ENCODE measurements around the gene CDC42EP4. TPM values are rescaled to one million over a fixed set of nuclear protein-coding genes. Genes with fewer than 3 reads are reported as not detected.

The CDC42EP4 gene
- total RNA-seq, 4 donors from 2014 or later = 93.3 to 121 (median 117) TPM

DNA sequence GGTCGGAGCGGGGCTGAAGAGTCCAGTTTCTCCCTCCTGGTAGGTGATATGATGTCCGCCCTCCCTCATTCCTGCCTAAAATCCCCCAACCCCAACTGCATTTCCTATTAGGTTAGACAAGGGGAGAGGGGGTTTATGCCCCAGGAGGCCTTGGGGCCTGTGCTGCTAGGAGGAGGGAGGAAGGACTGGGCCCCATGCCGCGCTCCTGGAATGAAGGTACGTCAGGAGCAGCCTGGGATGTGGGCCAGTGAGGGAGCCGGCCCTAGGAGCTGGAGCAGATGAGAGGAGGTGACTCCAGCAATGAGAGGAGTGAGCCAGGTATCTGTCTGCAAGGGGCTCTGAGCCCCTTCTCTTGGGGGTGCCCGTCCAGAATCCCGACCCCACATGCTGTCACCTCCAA, 46.9 kb upstream of the CDC42EP4 start:
- 87 to 92% methylated on average over 7 to 9 of the region's 9 CpGs for WGBS, 2 donors
- no peak for DNase-seq (ENCODE audit: low spot score in 2 of 2)
- Histone ChIP-seq H3K4me1 (peaks cover 0 to 16% (median 6%) of the 10 kb centered on the region in 4 donors), H3K4me3 (no peak overlapping the region), H3K9me3 (no peaks in the 10 kb centered on the region), H3K27me3 (no peaks in the 10 kb centered on the region), H3K27ac (no peak overlapping the region), H3K36me3 (no peaks in the 10 kb centered on the region)
- TF ChIP-seq, protein P1, sequence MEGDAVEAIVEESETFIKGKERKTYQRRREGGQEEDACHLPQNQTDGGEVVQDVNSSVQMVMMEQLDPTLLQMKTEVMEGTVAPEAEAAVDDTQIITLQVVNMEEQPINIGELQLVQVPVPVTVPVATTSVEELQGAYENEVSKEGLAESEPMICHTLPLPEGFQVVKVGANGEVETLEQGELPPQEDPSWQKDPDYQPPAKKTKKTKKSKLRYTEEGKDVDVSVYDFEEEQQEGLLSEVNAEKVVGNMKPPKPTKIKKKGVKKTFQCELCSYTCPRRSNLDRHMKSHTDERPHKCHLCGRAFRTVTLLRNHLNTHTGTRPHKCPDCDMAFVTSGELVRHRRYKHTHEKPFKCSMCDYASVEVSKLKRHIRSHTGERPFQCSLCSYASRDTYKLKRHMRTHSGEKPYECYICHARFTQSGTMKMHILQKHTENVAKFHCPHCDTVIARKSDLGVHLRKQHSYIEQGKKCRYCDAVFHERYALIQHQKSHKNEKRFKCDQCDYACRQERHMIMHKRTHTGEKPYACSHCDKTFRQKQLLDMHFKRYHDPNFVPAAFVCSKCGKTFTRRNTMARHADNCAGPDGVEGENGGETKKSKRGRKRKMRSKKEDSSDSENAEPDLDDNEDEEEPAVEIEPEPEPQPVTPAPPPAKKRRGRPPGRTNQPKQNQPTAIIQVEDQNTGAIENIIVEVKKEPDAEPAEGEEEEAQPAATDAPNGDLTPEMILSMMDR (IDR thresholded peaks at IDR 0.05) = no peak
- TF ChIP-seq EP300 (IDR thresholded peaks at IDR 0.05) (no peak), POLR2A (IDR thresholded peaks at IDR 0.05) (no peak)

DNA sequence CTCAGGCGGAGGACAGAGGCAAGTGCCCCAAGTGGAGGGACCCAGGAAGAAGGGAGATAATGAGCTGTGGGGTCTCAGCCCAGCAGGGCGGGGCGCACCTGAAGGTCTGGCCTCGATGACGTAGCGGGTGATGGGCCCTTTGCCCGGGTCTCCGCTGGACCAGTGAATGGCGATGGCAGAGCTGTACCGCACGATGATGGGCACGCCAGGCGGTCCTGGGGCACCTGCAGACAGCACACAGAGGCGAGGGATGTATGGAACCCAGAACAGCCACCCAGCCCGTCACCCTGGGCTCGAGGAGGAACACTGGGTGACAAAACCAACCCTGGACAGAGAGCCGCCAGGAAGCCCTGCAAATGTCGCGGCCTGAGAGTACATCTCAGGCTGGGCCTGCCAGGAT, 46.2 kb upstream of the CDC42EP4 start:
- H3K27ac ChIP-seq = no peak overlapping the region
- no peak for DNase-seq (ENCODE audit: low spot score in 2 of 2)
- 84 to 91% methylated on average over 7 to 19 of the region's 19 CpGs for WGBS, 2 donors

DNA sequence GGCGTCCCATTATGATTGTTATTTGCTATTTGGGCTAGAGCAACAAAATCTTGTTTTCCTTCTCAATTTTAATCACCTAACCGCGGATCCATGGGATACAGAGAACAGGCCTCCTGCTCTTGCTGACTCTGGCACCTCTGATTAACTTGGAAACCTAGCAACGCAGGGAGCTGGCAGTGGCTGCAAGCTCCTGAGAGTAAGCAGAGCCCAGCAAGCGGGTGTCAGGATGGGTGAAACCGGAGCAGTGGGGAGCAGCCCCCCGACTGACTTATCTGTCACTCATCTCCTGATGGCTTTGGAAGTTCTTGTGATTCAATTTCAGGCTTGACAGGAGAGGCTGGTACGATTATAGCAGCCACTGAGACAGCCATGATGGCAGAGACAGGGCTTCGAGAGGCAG, 45.5 kb upstream of the CDC42EP4 start:
- 86 to 90% methylated on average over 9 of the region's 9 CpGs for WGBS, 2 donors
- no peaks in the 10 kb centered on the region for H3K36me3 ChIP-seq
- no peaks in the 10 kb centered on the region for H3K9me3 ChIP-seq
- H3K27me3 ChIP-seq = no peaks in the 10 kb centered on the region
- no peak overlapping the region for H3K27ac ChIP-seq
- peaks cover 0 to 16% (median 6%) of the 10 kb centered on the region in 4 donors for H3K4me1 ChIP-seq
- no peak for DNase-seq (ENCODE audit: low spot score in 2 of 2)
- no peak overlapping the region for H3K4me3 ChIP-seq
- TF ChIP-seq, protein P1 (IDR thresholded peaks at IDR 0.05) = no peak
- TF ChIP-seq EP300 (IDR thresholded peaks at IDR 0.05) (no peak), POLR2A (IDR thresholded peaks at IDR 0.05) (no peak)

More for the DNA sequence above, 46.2 kb upstream of the CDC42EP4 start:
- TF ChIP-seq EP300 (IDR thresholded peaks at IDR 0.05) (no peak), POLR2A (IDR thresholded peaks at IDR 0.05) (no peak)
- no peaks in the 10 kb centered on the region for H3K36me3 ChIP-seq
- H3K9me3 ChIP-seq = no peaks in the 10 kb centered on the region
- H3K27me3 ChIP-seq = no peaks in the 10 kb centered on the region
- H3K4me3 ChIP-seq = no peak overlapping the region
- H3K4me1 ChIP-seq = peaks cover 0 to 16% (median 6%) of the 10 kb centered on the region in 4 donors

DNA sequence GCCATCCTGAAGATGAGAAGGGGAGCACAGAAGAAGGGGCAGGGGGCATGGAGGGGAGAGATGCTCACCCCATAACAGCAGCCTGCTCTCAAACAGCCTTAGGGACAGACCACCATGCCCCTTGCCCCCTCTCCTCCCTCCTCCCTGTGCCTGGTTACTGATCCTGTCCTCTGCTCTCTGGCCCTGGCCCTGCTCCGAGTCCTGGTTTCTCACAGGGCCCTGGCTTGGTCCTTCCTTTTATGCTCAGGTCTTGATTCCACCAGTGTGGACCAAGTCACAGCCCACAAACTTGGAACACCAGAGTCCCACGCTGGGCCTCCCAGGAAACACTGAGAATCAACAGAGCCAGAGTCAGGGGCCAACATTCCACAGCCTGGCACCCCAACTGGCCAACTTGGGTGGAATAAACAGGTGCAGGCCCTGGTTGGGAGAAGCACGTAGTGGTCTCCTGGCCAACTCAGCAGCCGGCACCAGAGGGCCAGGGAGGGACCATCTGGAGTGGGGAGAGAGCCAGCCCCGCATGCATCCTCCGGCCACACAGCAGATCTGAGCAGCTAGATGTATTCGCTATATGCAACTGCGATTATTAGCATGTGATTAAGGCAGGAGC, 44.9 kb upstream of the CDC42EP4 start:
- H3K27ac ChIP-seq = peak overlapping the region in 3 of 4 donors; percentile 9 to 57 (median 30)
- no peaks in the 10 kb centered on the region for H3K27me3 ChIP-seq
- no peak for TF ChIP-seq POLR2A (IDR thresholded peaks at IDR 0.05)
- TF ChIP-seq EP300 (IDR thresholded peaks at IDR 0.05) = no peak
- TF ChIP-seq, protein P1 (IDR thresholded peaks at IDR 0.05) = no peak
- H3K4me1 ChIP-seq = peaks cover 0 to 16% (median 6%) of the 10 kb centered on the region in 4 donors
- H3K4me3 ChIP-seq = no peak overlapping the region
- 85 to 88% methylated on average over 8 of the region's 8 CpGs for WGBS, 2 donors
- H3K36me3 ChIP-seq = no peaks in the 10 kb centered on the region
- no peak for DNase-seq (ENCODE audit: low spot score in 2 of 2)
- H3K9me3 ChIP-seq = no peaks in the 10 kb centered on the region

DNA sequence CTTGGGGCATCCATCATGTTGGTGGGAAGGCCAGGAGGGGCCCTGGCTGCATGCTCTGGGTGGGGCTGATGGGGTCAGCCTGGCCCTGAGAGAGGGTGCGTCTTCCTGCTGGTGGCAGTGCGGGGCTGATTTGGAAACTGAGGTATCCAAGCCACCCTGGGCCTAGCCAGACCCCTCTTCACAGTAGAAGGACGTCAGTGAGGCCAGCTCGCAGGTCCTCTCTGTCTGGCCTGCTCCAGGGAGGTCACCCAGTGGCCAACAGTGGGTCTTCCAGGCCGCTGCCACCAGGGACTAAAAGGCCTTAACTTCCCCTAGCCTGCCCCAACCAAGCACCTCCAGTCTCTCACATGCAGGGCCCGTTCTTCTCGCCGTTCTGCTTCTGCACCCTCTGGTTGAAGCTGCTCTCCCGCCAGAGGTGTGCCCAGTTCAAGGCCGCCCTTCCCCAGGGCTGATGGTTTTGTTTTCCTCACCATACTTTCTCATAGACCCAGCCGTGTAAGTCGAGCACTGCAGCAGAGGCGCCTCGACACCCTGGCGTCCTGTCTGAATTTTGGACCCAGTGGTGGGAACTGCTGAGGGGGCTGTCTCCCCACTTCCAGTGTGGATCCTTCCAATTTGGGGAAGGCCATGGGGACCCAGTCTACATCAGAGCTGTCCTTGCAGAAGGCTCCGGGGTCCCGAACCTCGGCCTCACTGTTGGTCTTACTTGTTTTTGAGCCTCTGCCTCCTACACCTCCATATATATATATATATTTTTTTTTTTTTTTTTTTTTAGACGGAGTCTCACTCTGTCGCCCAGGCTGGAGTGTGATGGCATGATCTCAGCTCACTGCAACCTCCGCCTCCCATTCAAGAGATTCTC, 42.9 kb upstream of the CDC42EP4 start:
- no peaks in the 10 kb centered on the region for H3K27me3 ChIP-seq
- H3K4me1 ChIP-seq = peaks cover 0 to 26% (median 7%) of the 10 kb centered on the region in 4 donors
- H3K27ac ChIP-seq = peak overlapping the region in 1 of 4 donors; percentile 17
- no peaks in the 10 kb centered on the region for H3K36me3 ChIP-seq
- no peak for DNase-seq (ENCODE audit: low spot score in 2 of 2)
- 88 to 96% methylated on average over 21 of the region's 21 CpGs for WGBS, 2 donors
- H3K9me3 ChIP-seq = no peaks in the 10 kb centered on the region
- H3K4me3 ChIP-seq = no peak overlapping the region
- no peak for TF ChIP-seq EP300 (IDR thresholded peaks at IDR 0.05)
- no peak for TF ChIP-seq POLR2A (IDR thresholded peaks at IDR 0.05)
- TF ChIP-seq, protein P1 (IDR thresholded peaks at IDR 0.05) = no peak

All from tibial nerve (tissue), 4 donors.